Stimulated activated CD8-positive, alpha-beta memory T cell treated with anti-CD3 and anti-CD28 coated beads, Interleukin-7, amount 100 ng/mL, for 24 hours (primary cell): ENCODE measurements around the gene SUGT1.

Source experiments
- DNase-seq: peaks from one replicate; pipeline ENCODE4 v3.0.0-alpha.2; 2020; ENCODE audit warnings: low read depth

Gene SUGT1

GRCh38 chr13:52737965-52738364, 85.3 kb downstream of the SUGT1 start:
- no peak for DNase-seq

- DNase-seq, result no peak
Measured at GRCh38 chr13:52738719-52739467, 86.3 kb downstream of the SUGT1 start.

GRCh38 chr13:52739468-52740071, 86.9 kb downstream of the SUGT1 start, which contains the start of gene CNMD:
Gene CNMD (minus strand): TSS chr13:52739820. CDS start chr13:52739701, 119 bp downstream.
- no peak for DNase-seq

GRCh38 chr13:52743569-52743968, 90.9 kb downstream of the SUGT1 start:
- no peak for DNase-seq

- no peak for DNase-seq
Measured at GRCh38 chr13:52743988-52744387, 91.4 kb downstream of the SUGT1 start.

GRCh38 chr13:52744842-52745375, 92.3 kb downstream of the SUGT1 start:
- DNase-seq, result no peak

- DNase-seq, result no peak
Measured at GRCh38 chr13:52746141-52746540, 93.5 kb downstream of the SUGT1 start.

- no peak for DNase-seq
Measured at GRCh38 chr13:52749419-52749818, 96.8 kb downstream of the SUGT1 start.
